Naive thymus-derived CD8-positive, alpha-beta T cell (primary cell): ENCODE measurements around the gene DOCK8. TPM values are rescaled to one million over a fixed set of nuclear protein-coding genes. Genes with fewer than 3 reads are reported as not detected.
A peak's percentile ranks its signal among the peaks of the same experiment; 100 is the strongest.

Source experiments
- ATAC-seq, 2 donors: fragments of 150-1000 bp; cut with Tn5 transposase in 1 of 2; sonication (Bioruptor Pico), chemical (Tn5 transposase) in 1 of 2; 1 replicate in 1 of 2; 2 replicates in 1 of 2; pipeline ENCODE4 v1.10.0; 2021; ENCODE audit warnings: mild to moderate bottlenecking in 2 of 2, moderate library complexity in 2 of 2
- POLR2A ChIA-PET: fragments of 350-600 bp; sonication (Branson Sonifier 250); formaldehyde crosslinking; loops from one replicate; lab custom pipeline; 2021; ENCODE audit warnings: antibody characterized with exemption; lab: Charles Lee
- DNase-seq, 10 donors: peaks; one replicate each; pipeline versions ENCODE4 v3.0.0 to v3.0.0-alpha.2; 2020 to 2022
- H3K27ac Mint-ChIP-seq, 10 donors: one replicate each; pipeline ENCODE4 v1.8.0; 2020 to 2022; ENCODE audit warnings: mild to moderate bottlenecking in 10 of 10, mixed read lengths in 10 of 10, moderate library complexity in 4 of 10, inconsistent platforms in 1 of 10
- H3K27me3 Mint-ChIP-seq, 5 donors: one replicate each; pipeline ENCODE4 v1.8.0; 2021 to 2022; ENCODE audit warnings: mixed read lengths in 5 of 5
- H3K36me3 Mint-ChIP-seq, 3 donors: one replicate each; pipeline ENCODE4 v1.8.0; 2020 to 2022; ENCODE audit warnings: mixed read lengths in 3 of 3, mild to moderate bottlenecking in 2 of 3, inconsistent platforms in 1 of 3
- H3K4me1 Mint-ChIP-seq, 4 donors: one replicate each; pipeline ENCODE4 v1.8.0; 2021 to 2022; ENCODE audit warnings: mixed read lengths in 4 of 4
- H3K4me3 Mint-ChIP-seq, 10 donors: one replicate each; pipeline ENCODE4 v1.8.0; 2020 to 2022; ENCODE audit warnings: mild to moderate bottlenecking in 10 of 10, mixed read lengths in 10 of 10, moderate library complexity in 6 of 10, inconsistent platforms in 1 of 10
- H3K9me3 Mint-ChIP-seq, 9 donors: one replicate each; pipeline ENCODE4 v1.8.0; 2020 to 2022; ENCODE audit warnings: mixed read lengths in 9 of 9, mild to moderate bottlenecking in 3 of 9, inconsistent platforms in 1 of 9, moderate library complexity in 1 of 9
- polyA plus RNA-seq, 3 donors: library from polyadenylated mRNA; unstranded; fragments of 300-500 nt; fragmentation: Illumina TruSeq; gene quantifications; one replicate each; pipeline ENCODE4 v1.2.3, GENCODE V29; 2021
- total RNA-seq, 8 experiments: library from RNA in 2 of 8; stranded (reverse) in 2 of 8; gene quantifications; one replicate each; pipeline ENCODE4 v1.2.3 and lab custom pipeline; 2021 to 2026

DOCK8 gene
- total and polyA plus RNA-seq, 5 experiments from 2014 or later, result 41.5 to 224 (median 52.2) TPM

- Mint-ChIP-seq H3K4me3 (no peak overlapping the region), H3K4me1 (peaks cover 15 to 39% (median 32%) of the 10 kb centered on the region in 4 donors), H3K27ac (no peak overlapping the region), H3K27me3 (no peaks in the 10 kb centered on the region), H3K36me3 (peaks cover 0 to 27% (median 21%) of the 10 kb centered on the region in 3 donors), H3K9me3 (no peaks in the 10 kb centered on the region)
- peak in 4 of 10 donors; percentile 55 to 78 (median 67) for DNase-seq
- POLR2A ChIA-PET, result interaction anchor here (0.5 to 2.4 kb wide), 6 partner anchors 9 to 470 kb away, joined by 3 to 10 read pairs (median 4); partner anchors contain the start of gene DOCK8
- ATAC-seq, result peak; percentile 4 to 48
Measured at GRCh38 chr9:277601-278295, 63.1 kb downstream of the DOCK8 start.

GRCh38 chr9:278651-279050 is 64.0 kb downstream of the DOCK8 start:
- H3K9me3 Mint-ChIP-seq, result no peaks in the 10 kb centered on the region
- peaks cover 0 to 34% (median 23%) of the 10 kb centered on the region in 3 donors for H3K36me3 Mint-ChIP-seq
- H3K27me3 Mint-ChIP-seq, result no peaks in the 10 kb centered on the region
- no peak overlapping the region for H3K27ac Mint-ChIP-seq
- no peak overlapping the region for H3K4me3 Mint-ChIP-seq
- H3K4me1 Mint-ChIP-seq, result peaks cover 15 to 47% (median 31%) of the 10 kb centered on the region in 4 donors
- POLR2A ChIA-PET, result interaction anchor here (1.2 to 2.4 kb wide), 3 partner anchors 8 to 64 kb away, joined by 3 to 10 read pairs (median 5); partner anchors contain the start of gene DOCK8
- DNase-seq (peak in 6 of 10 donors; percentile 8 to 46 (median 24)), ATAC-seq (peak; percentile 31 to 71)

- H3K4me3 Mint-ChIP-seq, result peak overlapping the region in 3 of 10 donors; percentile 10 to 34 (median 27)
- POLR2A ChIA-PET, result no interaction called here
- ATAC-seq (no peak), DNase-seq (no peak)
- peaks cover 0 to 42% (median 28%) of the 10 kb centered on the region in 3 donors for H3K36me3 Mint-ChIP-seq
- H3K27me3 Mint-ChIP-seq, result no peaks in the 10 kb centered on the region
- peak overlapping the region in 2 of 10 donors; percentile 25 to 61 for H3K27ac Mint-ChIP-seq
- H3K4me1 Mint-ChIP-seq, result peaks cover 18 to 51% (median 31%) of the 10 kb centered on the region in 4 donors
- no peaks in the 10 kb centered on the region for H3K9me3 Mint-ChIP-seq
Measured at GRCh38 chr9:279674-280073, 65.0 kb downstream of the DOCK8 start.

GRCh38 chr9:281741-282645 is 67.3 kb downstream of the DOCK8 start:
- peak; percentile 21 to 56 for ATAC-seq
- POLR2A ChIA-PET, result interaction anchor here (0.7 to 1.3 kb wide), 3 partner anchors 10 to 222 kb away, joined by 3 to 5 read pairs (median 4); partner anchors contain the start of gene DOCK8
- H3K4me1 Mint-ChIP-seq, result peaks cover 13 to 54% (median 39%) of the 10 kb centered on the region in 4 donors
- H3K36me3 Mint-ChIP-seq, result peaks cover 11 to 49% (median 31%) of the 10 kb centered on the region in 3 donors
- peak in 2 of 10 donors; percentile 11 to 12 for DNase-seq
- no peaks in the 10 kb centered on the region for H3K27me3 Mint-ChIP-seq
- peak overlapping the region; percentile 43 to 85 (median 78) for H3K4me3 Mint-ChIP-seq
- H3K9me3 Mint-ChIP-seq, result no peaks in the 10 kb centered on the region
- peak overlapping the region in 9 of 10 donors; percentile 32 to 95 (median 91) for H3K27ac Mint-ChIP-seq

GRCh38 chr9:286071-286740 is 71.5 kb downstream of the DOCK8 start:
- H3K36me3 Mint-ChIP-seq, result peaks cover 11 to 90% (median 45%) of the 10 kb centered on the region in 3 donors
- peak overlapping the region in 8 of 10 donors; percentile 3 to 75 (median 60) for H3K27ac Mint-ChIP-seq
- DNase-seq, result no peak
- POLR2A ChIA-PET, result interaction anchor here (0.6 to 3.2 kb wide), 2 partner anchors 8 to 13 kb away, joined by 3 to 10 read pairs; no protein-coding TSS in a partner anchor
- ATAC-seq, result no peak
- H3K9me3 Mint-ChIP-seq, result no peaks in the 10 kb centered on the region
- H3K4me3 Mint-ChIP-seq, result no peak overlapping the region
- no peaks in the 10 kb centered on the region for H3K27me3 Mint-ChIP-seq
- peaks cover 32 to 83% (median 54%) of the 10 kb centered on the region in 4 donors for H3K4me1 Mint-ChIP-seq

- H3K4me3 Mint-ChIP-seq, result no peak overlapping the region
- POLR2A ChIA-PET, result interaction anchor here (1.6 kb wide), 1 partner anchor 16 kb away, joined by 5 read pairs; no protein-coding TSS in a partner anchor
- peak overlapping the region in 1 of 10 donors; percentile 74 for H3K27ac Mint-ChIP-seq
- ATAC-seq (no peak), DNase-seq (no peak)
- H3K27me3 Mint-ChIP-seq, result no peaks in the 10 kb centered on the region
- H3K36me3 Mint-ChIP-seq, result peaks cover 16 to 93% (median 44%) of the 10 kb centered on the region in 3 donors
- H3K4me1 Mint-ChIP-seq, result peaks cover 29 to 68% (median 52%) of the 10 kb centered on the region in 4 donors
- H3K9me3 Mint-ChIP-seq, result no peaks in the 10 kb centered on the region
Measured at GRCh38 chr9:289121-289520, 74.5 kb downstream of the DOCK8 start.

GRCh38 chr9:292915-293314 is 78.2 kb downstream of the DOCK8 start:
- no peak overlapping the region for H3K4me3 Mint-ChIP-seq
- ATAC-seq (no peak), DNase-seq (no peak)
- H3K4me1 Mint-ChIP-seq, result peaks cover 19 to 69% (median 58%) of the 10 kb centered on the region in 4 donors
- H3K27ac Mint-ChIP-seq, result peak overlapping the region in 7 of 10 donors; percentile 1 to 66 (median 17)
- H3K9me3 Mint-ChIP-seq, result no peaks in the 10 kb centered on the region
- peaks cover 5 to 93% (median 25%) of the 10 kb centered on the region in 3 donors for H3K36me3 Mint-ChIP-seq
- H3K27me3 Mint-ChIP-seq, result no peaks in the 10 kb centered on the region
- POLR2A ChIA-PET, result no interaction called here

GRCh38 chr9:295576-295975 is 80.9 kb downstream of the DOCK8 start:
- ATAC-seq (no peak), DNase-seq (no peak)
- H3K36me3 Mint-ChIP-seq, result peaks cover 10 to 91% (median 18%) of the 10 kb centered on the region in 3 donors
- H3K4me1 Mint-ChIP-seq, result peaks cover 21 to 56% (median 51%) of the 10 kb centered on the region in 4 donors
- no peaks in the 10 kb centered on the region for H3K9me3 Mint-ChIP-seq
- no peaks in the 10 kb centered on the region for H3K27me3 Mint-ChIP-seq
- POLR2A ChIA-PET, result interaction anchor here (0.6 to 1.3 kb wide), 2 partner anchors 11 to 22 kb away, joined by 3 to 5 read pairs; no protein-coding TSS in a partner anchor
- peak overlapping the region in 6 of 10 donors; percentile 17 to 87 (median 72) for H3K27ac Mint-ChIP-seq
- H3K4me3 Mint-ChIP-seq, result no peak overlapping the region

- Mint-ChIP-seq H3K4me3 (peak overlapping the region in 3 of 10 donors; percentile 5 to 21 (median 13)), H3K4me1 (peaks cover 24 to 59% (median 55%) of the 10 kb centered on the region in 4 donors), H3K27me3 (no peaks in the 10 kb centered on the region), H3K9me3 (no peaks in the 10 kb centered on the region), H3K27ac (peak overlapping the region; percentile 32 to 87 (median 72)), H3K36me3 (peaks cover 13 to 93% (median 21%) of the 10 kb centered on the region in 3 donors)
- POLR2A ChIA-PET, result interaction anchor here (1.3 kb wide), 1 partner anchor 23 kb away, joined by 5 read pairs; no protein-coding TSS in a partner anchor
- DNase-seq, result no peak
- no peak for ATAC-seq
Measured at GRCh38 chr9:296411-296810, 81.7 kb downstream of the DOCK8 start.

- no peaks in the 10 kb centered on the region for H3K27me3 Mint-ChIP-seq
- peak in 1 of 2 donors; percentile 77 for ATAC-seq
- peak overlapping the region in 9 of 10 donors; percentile 46 to 87 (median 81) for H3K27ac Mint-ChIP-seq
- peaks cover 26 to 59% (median 56%) of the 10 kb centered on the region in 4 donors for H3K4me1 Mint-ChIP-seq
- POLR2A ChIA-PET, result no interaction called here
- peak in 1 of 10 donors; percentile 37 for DNase-seq
- H3K36me3 Mint-ChIP-seq, result peaks cover 13 to 95% (median 21%) of the 10 kb centered on the region in 3 donors
- H3K9me3 Mint-ChIP-seq, result no peaks in the 10 kb centered on the region
- H3K4me3 Mint-ChIP-seq, result peak overlapping the region in 2 of 10 donors; percentile 23 to 41
Measured at GRCh38 chr9:297104-297972, 82.7 kb downstream of the DOCK8 start.

GRCh38 chr9:303502-303901 is 88.8 kb downstream of the DOCK8 start:
- ATAC-seq, result no peak
- no peak overlapping the region for H3K4me3 Mint-ChIP-seq
- H3K27me3 Mint-ChIP-seq, result no peaks in the 10 kb centered on the region
- DNase-seq, result no peak
- H3K9me3 Mint-ChIP-seq, result no peaks in the 10 kb centered on the region
- peaks cover 8 to 95% (median 31%) of the 10 kb centered on the region in 3 donors for H3K36me3 Mint-ChIP-seq
- POLR2A ChIA-PET, result no interaction called here
- peaks cover 14 to 22% (median 16%) of the 10 kb centered on the region in 4 donors for H3K4me1 Mint-ChIP-seq
- peak overlapping the region in 6 of 10 donors; percentile 24 to 73 (median 51) for H3K27ac Mint-ChIP-seq
